GM18861 (cell line): ENCODE results near the gene BLOC1S3.

Experiments used
- ATAC-seq: cut with Tn5 transposase; IDR thresholded peaks from one replicate; pipeline ENCODE4 v1.9.1; 2021; ENCODE audit not compliant: unreplicated experiment

BLOC1S3 gene

DNA sequence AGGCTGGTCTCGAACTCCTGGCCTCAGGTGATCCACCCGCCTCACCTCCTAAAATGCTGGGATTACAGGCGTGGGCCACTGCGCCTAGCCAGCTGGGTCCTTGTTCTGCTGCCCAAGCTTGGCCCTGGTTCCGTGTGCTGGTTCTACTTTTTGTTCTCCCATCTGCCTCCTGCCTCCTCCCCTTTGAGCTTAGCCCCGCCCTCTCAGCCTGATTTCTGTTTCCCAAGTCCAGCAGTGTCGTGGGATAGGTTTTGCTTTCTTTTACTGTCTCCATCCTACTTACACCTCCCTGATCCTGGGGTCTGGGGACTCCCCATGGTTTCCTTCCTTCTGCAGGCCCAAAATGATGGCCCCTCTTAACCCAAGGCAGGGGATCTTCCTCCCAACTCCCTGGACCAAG lies 2.4 kb downstream of the BLOC1S3 start:
- no peak for ATAC-seq

DNA sequence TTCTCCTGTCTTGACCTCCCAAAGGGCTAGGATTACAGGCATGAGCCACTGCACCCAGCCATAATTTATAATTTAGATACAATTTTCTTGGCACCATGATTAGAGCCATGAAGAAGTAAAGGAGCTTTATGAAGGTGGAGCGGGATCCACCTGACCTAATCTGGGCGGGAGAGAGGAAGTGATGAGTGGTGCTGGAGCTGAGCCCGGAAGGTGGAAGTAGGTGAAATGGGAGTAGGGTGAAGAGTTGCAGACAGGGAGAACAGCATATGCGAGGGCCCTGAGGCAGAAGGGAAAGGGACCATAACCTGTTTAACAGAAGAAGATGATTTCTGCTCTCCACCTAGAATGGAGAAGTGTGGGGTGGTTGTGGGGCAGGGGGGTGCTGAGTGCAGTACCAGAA lies 4.2 kb downstream of the BLOC1S3 start:
- ATAC-seq, result no peak

DNA sequence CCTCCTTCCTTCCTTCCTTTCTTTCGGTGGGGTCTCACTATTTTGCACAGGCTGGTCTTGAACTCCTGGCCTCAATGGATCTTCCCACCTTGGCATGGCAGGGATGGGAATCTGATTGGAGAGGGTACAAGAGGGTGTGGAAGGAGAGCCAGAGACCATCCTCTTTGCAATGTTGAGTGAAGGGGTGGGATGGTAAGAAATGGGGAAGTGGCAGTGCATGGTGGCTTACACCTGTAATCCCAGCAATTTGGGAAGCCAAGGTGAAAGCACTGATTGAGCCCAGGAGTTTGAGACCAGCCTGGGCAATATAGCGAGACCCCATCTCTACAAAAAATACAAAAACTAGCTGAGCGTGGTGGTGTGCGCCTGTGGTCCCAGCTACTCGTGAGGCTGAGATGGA lies 5.5 kb downstream of the BLOC1S3 start:
- no peak for ATAC-seq

DNA sequence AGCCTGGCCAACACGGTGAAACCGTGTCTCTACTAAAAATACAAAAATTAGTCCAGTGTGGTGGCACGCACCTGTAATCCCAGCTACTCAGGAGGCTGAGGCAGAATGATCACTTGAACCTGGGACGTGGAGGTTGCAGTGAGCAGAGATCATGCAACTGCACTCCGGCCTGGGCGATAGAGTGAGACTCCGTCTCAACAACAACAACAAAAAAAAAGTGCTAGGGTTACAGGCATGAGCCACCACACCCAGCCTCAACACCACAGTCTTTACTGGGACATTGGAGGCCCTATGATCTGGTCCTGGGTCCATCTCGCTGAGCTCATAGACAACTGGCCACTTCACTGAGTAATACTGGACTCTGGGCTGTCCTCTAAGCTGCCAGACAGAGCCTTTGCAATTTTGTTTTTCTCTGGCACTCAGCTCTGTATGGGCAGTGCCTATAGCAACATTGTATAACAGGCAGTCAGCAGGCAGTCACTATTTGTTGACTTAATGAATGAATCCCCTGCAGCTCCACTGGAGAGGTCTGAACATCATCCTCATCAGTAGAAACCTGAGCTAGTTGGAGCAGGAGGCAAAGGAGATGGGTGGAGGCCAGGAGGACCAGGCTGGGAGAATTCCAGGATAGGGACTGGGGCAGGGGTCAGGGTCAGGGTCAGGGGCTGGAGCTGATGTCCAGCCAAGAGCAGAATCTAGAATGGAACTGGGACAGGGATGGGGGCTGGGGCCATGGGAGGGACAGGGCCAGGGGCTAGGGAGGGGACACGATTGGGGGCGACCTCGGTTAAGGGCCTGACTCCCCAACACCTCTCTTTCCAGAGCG lies 8.1 kb downstream of the BLOC1S3 start:
- ATAC-seq, result no peak

DNA sequence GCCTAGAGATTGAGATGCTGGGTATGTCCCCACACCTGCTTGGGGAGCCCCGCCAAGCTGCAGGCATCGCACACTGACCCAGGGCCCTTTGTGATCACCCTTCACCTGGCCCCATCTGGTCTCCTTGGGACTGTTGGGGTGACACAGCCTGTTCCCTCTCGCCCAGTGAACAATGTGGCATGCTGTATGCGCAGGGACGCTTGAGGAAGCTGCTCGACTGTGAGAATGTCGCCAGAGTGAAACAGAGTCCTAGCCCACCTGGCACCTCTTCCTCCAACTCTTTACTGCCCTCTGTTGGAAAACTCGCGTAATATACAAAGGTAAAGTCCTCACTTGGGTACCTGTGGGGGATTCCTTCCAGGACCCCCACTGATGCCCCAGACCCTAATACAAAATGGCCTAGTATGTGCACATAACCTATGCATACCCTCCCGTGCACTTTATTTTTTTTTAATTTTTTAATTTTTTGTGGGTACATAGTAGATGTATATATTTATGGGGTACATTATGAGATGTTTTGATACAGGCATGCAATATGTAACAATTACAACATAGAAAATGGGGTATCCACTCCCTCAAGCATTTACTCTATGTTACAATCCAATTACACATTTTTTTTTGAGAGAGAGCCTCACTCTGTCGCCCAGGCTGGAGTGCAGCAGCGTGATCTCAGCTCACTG lies 9.0 kb downstream of the BLOC1S3 start:
- ATAC-seq, result no peak

DNA sequence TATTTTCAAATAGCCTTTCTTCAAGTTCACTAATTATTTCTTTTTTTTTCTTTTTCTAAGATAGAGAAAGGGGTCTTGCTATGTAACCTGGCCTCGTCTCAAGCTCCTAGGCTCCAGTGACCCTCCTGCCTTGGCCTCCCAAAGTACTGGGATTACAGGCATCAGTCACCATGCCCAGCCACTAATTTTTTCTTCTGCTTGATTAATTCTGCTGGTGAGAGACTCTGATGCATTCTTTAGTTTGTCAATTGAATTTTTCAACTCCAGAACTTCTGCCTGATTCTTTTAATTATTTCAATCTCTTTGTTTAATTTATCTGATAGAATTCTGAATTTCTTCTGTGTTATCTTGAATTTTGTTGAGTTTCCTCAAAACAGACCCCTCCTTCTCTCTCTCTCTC lies 11.4 kb downstream of the BLOC1S3 start:
- ATAC-seq, result no peak

DNA sequence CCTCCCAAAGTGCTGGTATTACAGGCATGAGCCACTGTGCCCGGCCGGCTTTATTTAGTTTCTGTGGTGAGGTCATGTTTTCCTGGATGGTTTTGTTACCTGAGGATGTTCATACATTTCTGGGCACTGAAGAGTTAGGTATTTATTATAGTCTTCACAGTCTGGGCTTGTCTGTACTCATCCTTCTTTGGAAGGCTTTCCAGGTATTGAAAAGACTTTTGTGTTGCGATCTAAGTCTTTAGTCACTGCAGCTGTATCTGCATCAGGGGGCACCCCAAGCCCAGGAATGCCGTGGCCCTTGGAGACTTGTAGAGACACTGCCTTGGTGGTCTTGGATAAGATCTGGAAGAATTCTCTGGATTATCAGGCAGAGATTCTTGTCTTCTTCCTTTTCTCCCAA lies 12.8 kb downstream of the BLOC1S3 start:
- no peak for ATAC-seq

DNA sequence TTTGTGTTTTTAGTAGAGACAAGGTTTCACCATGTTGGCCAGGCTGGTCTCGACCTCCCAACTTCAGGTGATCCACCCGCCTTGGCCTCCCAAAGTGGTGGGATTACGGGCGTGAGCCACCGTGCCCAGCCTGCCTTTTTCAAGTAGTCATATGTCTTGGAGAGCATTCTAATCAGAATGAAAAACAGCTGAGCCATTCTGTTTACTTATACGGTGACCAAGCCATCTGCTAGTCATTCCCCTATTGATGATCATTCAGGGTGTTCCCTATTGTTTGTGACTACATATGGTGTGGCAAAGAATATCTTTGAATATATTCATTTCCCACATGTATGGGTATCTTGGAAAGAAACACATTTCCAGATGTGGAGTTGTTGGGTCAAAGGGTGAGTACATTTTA lies 17.2 kb downstream of the BLOC1S3 start:
- no peak for ATAC-seq

DNA sequence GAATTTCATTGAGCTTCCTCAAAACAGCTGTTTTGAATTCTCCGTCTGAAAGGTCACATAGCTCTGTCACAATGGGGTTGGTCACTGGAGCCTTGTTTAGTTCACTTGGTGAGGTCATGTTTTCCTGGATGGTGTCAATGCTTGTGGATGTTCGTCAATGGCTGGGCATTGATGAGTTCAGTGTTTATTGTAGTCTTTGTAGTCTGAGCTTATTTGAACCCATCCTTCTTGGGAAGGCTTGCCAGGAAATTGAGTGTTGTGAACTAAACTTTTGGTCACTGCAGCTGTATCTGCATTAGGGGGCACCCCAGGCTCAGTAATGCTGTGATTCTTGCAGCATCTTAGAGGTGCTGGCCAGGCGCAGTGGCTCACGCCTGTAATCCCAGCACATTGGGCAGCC lies 22.0 kb downstream of the BLOC1S3 start:
- ATAC-seq, result no peak

DNA sequence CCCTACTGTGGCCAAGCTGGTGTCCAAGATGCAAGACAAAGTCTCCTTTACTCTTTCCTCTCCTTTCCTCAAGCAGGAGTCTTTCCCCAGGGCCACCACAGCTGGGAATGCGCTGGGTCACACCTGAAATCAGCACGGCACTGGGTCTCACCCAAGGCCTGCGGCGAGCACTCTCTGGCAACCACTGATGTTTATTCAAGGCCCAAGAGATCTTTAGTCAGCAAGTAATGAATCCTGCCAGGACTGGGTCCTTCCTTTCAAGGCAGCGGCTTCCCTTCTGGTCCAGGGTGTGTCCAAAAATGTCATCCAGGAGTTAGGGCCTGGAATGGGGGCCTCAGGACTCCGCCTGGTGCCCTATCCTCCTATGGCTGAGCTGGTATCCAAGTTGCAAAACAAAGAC lies 24.1 kb downstream of the BLOC1S3 start:
- no peak for ATAC-seq

DNA sequence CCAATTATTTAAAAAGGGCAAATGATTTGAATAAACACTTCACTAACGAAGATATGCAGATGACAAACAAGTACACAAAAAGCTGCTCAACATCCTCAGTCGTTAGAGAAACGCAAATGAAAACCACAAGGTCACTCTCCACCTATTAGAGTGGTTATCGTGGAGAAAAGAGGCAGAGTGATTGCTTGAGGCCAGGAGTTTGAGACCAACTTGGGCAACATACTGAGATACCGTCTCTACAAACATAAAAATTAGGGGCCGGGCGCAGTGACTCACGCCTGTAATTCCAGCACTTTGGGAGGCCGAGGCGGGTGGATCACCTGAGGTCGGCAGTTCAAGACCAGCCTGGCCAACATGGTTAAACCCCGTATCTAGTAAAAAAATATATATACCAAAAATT lies 27.2 kb downstream of the BLOC1S3 start:
- no peak for ATAC-seq

DNA sequence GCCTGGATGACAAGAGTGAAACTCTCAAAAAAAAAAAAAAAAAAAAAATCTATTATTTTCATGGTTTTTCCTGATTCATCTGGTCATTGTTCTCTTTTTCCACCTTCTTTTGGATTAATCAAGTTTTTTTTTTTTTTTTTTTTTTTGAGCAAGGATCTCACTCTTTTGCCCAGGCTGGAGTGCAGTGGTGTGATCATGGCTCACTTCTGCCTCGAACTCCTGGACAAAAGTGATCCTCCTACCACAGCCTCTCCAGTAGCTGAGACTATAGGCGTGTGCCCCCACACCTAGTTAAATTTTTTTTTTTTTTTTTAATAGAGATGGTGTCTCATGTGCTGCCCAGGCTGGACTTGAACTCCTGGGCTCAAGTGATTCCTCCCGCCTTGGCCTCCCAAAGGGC lies 27.7 kb downstream of the BLOC1S3 start:
- ATAC-seq, result no peak

DNA sequence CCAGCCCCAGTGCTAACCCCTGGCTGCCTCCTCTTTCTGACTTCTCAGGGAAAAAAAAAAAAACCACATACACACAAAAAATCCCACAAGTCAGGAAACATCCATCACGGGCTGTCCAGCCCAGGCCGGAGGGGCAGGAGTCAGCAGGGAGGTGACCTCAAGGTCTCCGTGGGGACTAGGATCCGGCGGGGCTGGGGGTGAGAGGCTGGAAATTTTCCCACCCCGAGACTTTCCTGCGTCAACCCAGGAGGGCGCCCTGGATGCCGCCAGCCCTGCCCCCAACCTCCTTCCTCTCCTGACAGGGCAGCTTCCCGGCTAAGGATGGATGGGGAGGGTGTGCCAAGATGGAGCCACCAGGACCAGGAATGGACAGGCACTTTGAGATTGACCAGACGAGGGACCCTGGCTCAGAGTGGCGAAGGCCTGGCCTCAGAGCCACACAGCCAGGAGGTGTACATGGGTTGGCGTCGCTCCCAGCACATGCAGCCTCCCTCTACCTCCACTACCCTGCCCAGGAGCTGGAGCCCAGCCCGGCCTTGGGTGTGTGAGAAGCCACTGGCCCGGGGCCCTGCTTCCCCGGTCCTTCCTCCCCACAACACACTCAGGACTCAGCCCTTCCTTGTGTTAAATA lies 33.3 kb downstream of the BLOC1S3 start:
- no peak for ATAC-seq

DNA sequence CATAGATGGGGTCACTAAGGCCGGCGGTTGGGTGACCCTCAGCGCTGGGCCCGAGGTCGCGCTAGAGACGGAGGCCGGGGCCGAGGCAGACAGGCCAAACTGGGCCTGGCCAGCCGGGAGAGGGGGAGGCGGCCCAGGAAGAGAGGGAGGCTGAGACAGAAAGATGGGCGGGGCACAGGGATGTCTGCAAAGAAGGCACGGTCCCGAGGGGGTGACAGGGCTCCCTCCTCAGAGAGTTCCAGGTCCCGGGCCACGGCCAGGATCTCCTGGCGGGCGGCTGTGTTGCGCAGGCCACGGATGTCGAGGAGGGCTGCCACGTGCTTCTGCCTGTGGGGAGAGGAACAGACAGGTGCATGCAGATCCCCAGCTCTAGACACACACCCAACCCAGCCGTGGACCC lies 34.4 kb downstream of the BLOC1S3 start:
- ATAC-seq, result no peak

DNA sequence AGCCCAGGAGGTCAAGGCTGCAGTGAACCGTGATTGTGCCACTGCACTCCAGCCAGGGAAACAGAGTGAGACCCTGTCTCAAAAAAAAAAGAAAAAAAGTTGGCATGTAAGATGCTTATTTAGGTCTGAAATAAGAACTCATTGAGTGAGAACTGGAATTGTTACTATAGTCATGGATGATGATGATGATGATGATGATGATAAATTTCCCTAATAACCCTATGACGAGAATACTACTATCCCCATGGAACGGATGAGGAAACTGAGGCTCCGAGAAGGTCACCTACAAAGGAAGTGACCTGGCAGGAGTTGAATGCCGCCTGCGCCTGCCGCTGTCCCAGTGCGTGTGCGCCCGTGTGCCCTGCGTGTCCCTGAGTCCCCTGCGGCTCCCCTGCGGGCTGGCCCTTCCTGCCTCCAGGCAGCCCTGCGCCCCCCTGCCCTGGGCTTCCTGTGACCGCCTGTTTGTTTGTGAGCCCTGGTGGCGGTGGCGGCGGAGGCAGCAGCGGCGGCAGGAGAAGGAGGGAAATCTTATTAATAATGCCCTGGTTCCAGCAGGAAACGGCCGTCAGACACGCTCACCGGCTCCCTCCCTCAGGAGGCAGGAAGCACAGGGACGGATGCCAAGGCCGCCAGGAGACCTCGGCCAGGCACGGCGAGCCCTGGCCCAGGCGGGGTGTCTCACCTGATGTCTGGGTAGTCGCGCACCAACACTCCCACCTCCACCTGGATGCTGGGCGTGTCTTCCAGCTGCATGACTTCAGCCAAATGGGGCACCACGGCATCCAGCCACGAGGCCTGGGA lies 37.0 kb downstream of the BLOC1S3 start:
- ATAC-seq, result no peak

DNA sequence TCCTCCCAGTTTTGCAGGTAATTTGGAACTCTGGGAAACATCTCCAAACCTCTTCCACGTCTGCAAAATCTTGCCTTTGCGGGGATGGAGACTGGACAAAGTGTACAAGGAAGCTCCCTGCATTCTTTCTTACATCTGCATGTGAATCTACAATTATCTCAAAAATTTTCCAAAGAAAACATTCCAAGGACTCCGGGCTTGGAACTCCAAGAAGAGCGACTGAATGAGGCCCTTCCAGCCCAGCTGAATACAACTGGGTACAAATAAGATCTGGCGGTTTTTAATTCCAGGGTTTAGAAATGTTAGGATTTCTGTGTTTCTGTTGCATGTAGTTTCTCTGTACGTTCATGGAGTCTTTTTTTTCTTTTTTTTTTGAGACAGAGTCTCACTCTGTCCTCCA lies 38.1 kb downstream of the BLOC1S3 start:
- ATAC-seq, result no peak

DNA sequence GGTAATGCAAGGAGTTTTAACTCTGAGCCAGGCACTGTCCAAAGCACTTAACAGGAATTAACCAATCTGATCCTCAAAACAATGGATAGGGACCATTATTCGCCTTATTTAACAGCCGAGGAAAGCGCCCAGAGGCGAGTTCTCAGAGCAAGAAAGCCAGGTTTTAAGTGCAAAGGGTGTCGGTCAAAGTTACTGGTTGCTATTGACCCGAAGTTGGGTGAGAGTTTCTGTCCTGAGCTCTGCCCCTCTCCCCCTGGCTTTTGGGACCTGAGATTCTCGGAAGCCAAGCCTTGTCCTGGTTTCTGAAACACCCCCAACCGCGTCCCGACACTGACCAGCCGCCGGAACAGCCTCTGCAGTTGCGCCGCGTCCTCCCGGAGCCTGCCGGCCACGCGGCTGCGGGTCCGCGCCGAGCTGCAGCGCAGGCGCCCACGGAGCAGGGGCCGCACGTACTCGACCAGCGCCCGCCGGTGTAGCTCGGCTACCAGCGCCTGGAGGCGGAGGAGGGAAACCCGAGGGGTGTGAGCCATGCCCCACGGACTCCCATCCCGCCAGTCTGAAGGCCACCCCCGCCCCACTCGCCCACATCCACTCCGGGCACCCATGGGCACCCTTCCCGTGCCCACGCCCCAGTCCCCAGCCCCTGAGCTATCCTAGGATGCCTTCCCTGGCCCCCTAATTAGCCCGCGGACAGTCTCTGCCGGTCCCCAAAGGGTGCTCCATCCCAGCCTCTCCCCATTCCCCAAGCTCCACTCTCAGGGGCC lies 38.8 kb downstream of the BLOC1S3 start:
- no peak for ATAC-seq

DNA sequence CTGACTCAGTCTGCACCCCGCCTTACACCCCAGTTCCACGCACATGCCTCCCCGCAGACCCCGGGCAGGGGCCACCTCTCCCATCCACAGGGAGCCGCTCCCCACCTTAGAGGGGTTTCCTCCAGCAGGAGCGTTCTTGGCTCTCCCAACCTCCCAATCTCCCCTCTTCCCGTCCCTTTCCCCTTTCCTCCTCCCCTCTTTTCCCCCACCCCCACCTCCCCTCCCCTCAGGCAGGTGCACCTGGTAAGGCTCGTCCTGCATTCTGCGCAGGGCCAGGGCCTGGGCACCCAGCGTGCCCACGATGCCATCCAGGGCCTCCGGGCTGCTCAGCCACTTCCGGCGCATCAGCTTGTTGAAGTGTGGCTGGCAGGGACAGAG lies 39.4 kb downstream of the BLOC1S3 start:
- no peak for ATAC-seq

DNA sequence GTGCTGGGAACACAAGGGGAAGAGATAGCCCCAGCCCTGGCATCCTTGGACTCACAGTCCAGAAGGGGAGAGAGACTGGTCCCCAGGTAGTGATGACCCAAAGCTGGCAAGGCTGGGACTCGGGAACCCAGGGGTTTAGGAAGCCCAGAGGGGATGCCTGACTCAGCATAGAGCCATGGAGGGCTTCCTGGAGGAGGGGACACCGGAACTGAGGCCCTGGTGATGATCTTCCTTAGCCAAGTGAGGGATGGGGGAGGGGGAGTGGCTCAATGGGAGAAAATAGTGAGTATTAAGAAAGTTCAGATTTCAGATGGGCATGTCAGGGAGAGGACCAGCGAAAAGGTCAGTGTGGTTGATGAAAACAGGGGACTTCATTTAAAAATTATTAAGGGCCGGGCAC lies 39.8 kb downstream of the BLOC1S3 start:
- no peak for ATAC-seq

DNA sequence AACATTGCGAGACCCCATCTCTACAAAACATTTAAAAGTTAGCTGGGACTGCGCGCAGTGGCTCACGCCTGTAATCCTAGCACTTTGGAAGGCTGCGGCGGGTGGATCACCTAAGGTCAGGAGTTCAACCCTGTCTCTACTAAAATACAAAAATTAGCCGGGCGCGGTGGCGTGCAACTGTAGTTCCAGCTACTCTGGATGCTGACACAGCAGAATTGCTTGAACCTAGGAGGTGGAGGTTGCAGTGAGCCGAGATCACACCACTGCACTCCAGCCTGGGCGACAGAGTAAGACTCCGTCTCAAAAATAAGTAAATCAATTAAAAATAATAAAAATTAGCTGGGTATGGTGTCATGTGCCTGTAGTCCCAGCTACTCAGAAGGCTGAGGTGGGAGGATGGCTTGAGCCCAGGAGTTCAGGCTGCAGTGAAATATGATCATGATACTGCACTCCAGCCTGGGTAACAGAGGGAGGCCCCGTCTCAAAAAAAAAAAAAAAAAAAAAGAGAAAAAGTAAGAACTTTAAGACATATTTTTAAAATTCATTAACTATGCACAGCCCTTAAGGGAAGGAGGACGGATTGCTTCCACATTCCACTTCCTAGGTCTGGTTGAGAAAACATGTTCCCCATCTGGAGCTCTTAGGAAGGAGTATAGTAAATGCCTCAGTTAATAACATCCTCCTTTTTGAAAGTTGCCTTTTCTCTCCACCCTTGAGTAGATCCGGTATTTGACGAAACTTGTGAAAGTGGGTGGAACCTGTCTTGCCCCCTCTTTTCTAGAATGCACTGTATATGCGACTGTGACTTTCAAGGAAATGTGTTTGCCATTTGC lies 40.5 kb downstream of the BLOC1S3 start:
- no peak for ATAC-seq
